ENCODE results near the gene C1GALT1. TPM values are rescaled to one million over a fixed set of nuclear protein-coding genes. Genes with fewer than 3 reads are reported as not detected.

The C1GALT1 gene
- total RNA-seq: 26.5 and 33.0 TPM in 2 replicates

GRCh38 chr7:7182156-7183060 is at the start of gene C1GALT1:
TSS of gene C1GALT1 (plus strand) at chr7:7182544. CDS start at chr7:7234320, 51,776 bp downstream.

